HG03521 (cell line): ENCODE measurements around the gene FAM124B.

Experiments
- ATAC-seq: cut with Tn5 transposase; IDR thresholded peaks from one replicate; pipeline ENCODE4 v1.9.1; 2021; ENCODE audit warnings: mild to moderate bottlenecking, moderate library complexity; ENCODE audit not compliant: unreplicated experiment

FAM124B gene

GRCh38 chr2:224345492-224345891, 56.4 kb downstream of the FAM124B start:
- no peak for ATAC-seq

- ATAC-seq: no peak
Observed at GRCh38 chr2:224343226-224343625, 58.7 kb downstream of the FAM124B start.

DNA sequence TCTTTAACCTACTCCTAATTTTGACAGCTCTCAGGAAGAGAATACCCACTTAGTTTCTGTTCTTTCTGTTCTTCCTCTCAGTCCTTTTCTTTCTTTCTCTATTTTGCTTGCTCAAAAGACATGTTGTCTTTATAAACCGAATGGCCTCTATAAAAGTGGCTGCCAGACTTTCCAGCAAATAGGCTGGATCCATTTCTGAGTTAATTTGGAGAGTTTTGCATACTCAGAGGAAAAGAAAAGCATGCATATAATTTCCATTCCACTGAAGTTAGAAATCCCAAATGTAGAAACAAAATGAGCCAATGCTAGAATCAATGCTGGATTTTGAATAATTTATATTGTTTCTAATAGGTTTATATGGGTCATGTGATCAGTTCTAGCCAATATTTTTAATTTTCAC, 65.9 kb downstream of the FAM124B start:
- ATAC-seq: no peak

- ATAC-seq: no peak
Observed at GRCh38 chr2:224334726-224335125, 67.2 kb downstream of the FAM124B start.

GRCh38 chr2:224333726-224334482, 68.0 kb downstream of the FAM124B start:
- ATAC-seq: no peak

GRCh38 chr2:224331698-224332097, 70.2 kb downstream of the FAM124B start:
- no peak for ATAC-seq

DNA sequence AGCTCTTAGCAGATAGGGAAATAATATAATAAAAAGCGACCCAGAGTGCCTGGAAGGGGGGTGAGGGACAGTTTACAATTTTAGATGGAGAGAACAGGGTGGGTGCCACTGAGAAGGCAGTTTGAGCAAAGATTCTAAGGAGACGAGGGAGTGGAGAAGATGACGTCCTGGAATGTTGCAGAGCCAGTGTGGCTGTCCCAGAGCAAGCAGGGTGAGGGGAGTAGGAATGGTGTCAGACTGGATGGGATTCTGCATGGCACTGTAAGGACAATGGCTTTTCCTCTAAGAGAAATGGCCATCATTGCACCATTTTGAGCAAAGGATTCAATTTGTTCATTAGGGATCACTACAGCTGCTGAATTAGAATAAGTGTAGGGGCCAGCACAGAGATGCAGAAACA, 73.1 kb downstream of the FAM124B start:
- ATAC-seq: no peak
